IMR-90 (cell line): ENCODE data around the gene ADRA2A. TPM values are rescaled to one million over a fixed set of nuclear protein-coding genes. Genes with fewer than 3 reads are reported as not detected.

Source experiments
- ATAC-seq: fragments of 200-7000 bp; cut with Tn5 transposase; 2 replicates; pipeline ENCODE4 v1.9.1; 2020; ENCODE audit warnings: low read depth, mild to moderate bottlenecking, moderate library complexity
- BruUV-seq: library from RNA; stranded (reverse); fragments of 400-500 nt; replicated peaks from 2 replicates; lab custom pipeline; 2021; lab: Mats Ljungman, UMichigan
- CTCF ChIA-PET: fragments of 300-600 bp; formaldehyde crosslinking; extraction: SDS; loops from one replicate; lab custom pipeline; 2021; ENCODE audit warnings: antibody characterized with exemption; lab: Yijun Ruan, JAX
- POLR2A ChIA-PET: fragments of 300-600 bp; sonication (Branson Sonifier 250); formaldehyde crosslinking; loops from one replicate; lab custom pipeline; 2022; ENCODE audit warnings: antibody characterized with exemption; ENCODE audit not compliant: unreplicated experiment; lab: Charles Lee
- DNase-seq: peaks from one replicate; pipeline ENCODE4 v3.0.0; 2013
- H2AFZ ChIP-seq: replicated peaks from 2 replicates; pipeline ENCODE3; 2013; ENCODE audit warnings: low read length, mild to moderate bottlenecking; ENCODE audit not compliant: poor library complexity
- H2AK5ac ChIP-seq: 2 replicates; pipeline ENCODE4 v1.6.1; 2013; ENCODE audit warnings: low read depth, low read length, inconsistent platforms
- H2AK9ac ChIP-seq: replicated peaks from 2 replicates; pipeline ENCODE3; 2013; ENCODE audit warnings: mild to moderate bottlenecking, low read depth, low read length, moderate library complexity; ENCODE audit not compliant: poor library complexity
- H2BK120ac ChIP-seq: 2 replicates; pipeline ENCODE4 v1.6.1; 2013; ENCODE audit warnings: low read depth, low read length, inconsistent platforms
- H2BK15ac ChIP-seq: 3 replicates; pipeline ENCODE4 v1.6.1; 2013; ENCODE audit warnings: low read depth, low read length, inconsistent platforms
- H2BK20ac ChIP-seq: 2 replicates; pipeline ENCODE4 v1.6.1; 2013; ENCODE audit warnings: low read depth, mild to moderate bottlenecking, inconsistent platforms, low read length, moderate library complexity
- H2BK5ac ChIP-seq: 2 replicates; pipeline ENCODE4 v1.6.1; 2013; ENCODE audit warnings: mild to moderate bottlenecking, low read depth, low read length, inconsistent platforms; ENCODE audit not compliant: poor library complexity, severe bottlenecking
- H3K14ac ChIP-seq: replicated peaks from 2 replicates; pipeline ENCODE4 v1.6.1; 2013; ENCODE audit warnings: low read depth, low read length, inconsistent platforms
- H3K18ac ChIP-seq: 2 replicates; pipeline ENCODE4 v1.6.1; 2013; ENCODE audit warnings: low read depth, low read length, control low read depth
- H3K23ac ChIP-seq: 2 replicates; pipeline ENCODE4 v1.6.1; 2013; ENCODE audit warnings: low read depth, low read length, inconsistent platforms
- H3K27ac ChIP-seq: 2 replicates; pipeline ENCODE4 v1.5.1; 2013; ENCODE audit warnings: mild to moderate bottlenecking, control low read depth, low read length; ENCODE audit not compliant: insufficient read depth
- H3K27me3 ChIP-seq: 2 replicates; pipeline ENCODE4 v1.6.1; 2013; ENCODE audit warnings: low read length; ENCODE audit not compliant: control insufficient read depth, insufficient read depth
- H3K36me3 ChIP-seq: 2 replicates; pipeline ENCODE4 v1.6.1; 2013; ENCODE audit warnings: low read length, mixed read lengths; ENCODE audit not compliant: control insufficient read depth, insufficient read depth
- H3K4ac ChIP-seq: 2 replicates; pipeline ENCODE4 v1.6.1; 2013; ENCODE audit warnings: low read depth, low read length, inconsistent platforms
- H3K4me1 ChIP-seq: 2 replicates; pipeline ENCODE4 v1.6.1; 2013; ENCODE audit warnings: low read length, mixed read lengths; ENCODE audit not compliant: control insufficient read depth, insufficient read depth
- H3K4me2 ChIP-seq: 2 replicates; pipeline ENCODE4 v1.6.1; 2013; ENCODE audit warnings: low read depth, mild to moderate bottlenecking, control low read depth, low read length, moderate library complexity
- H3K4me3 ChIP-seq: 2 replicates; pipeline ENCODE4 v1.5.1; 2013; ENCODE audit warnings: low read depth, mild to moderate bottlenecking, control low read depth, low read length, moderate library complexity; ENCODE audit not compliant: insufficient read depth
- H3K56ac ChIP-seq: 2 replicates; pipeline ENCODE4 v1.6.1; 2013; ENCODE audit warnings: low read length, inconsistent platforms; ENCODE audit not compliant: insufficient read depth; ENCODE audit errors: extremely low read depth
- H3K79me1 ChIP-seq, 2 experiments: 2 replicates each; pipeline ENCODE4 v1.6.1; 2013; ENCODE audit warnings: low read length in 2 of 2, inconsistent platforms in 1 of 2, low read depth in 1 of 2
- H3K9ac ChIP-seq: 2 replicates; pipeline ENCODE4 v1.6.1; 2013; ENCODE audit warnings: low read depth, low read length, control low read depth
- H3K9me1 ChIP-seq: 2 replicates; pipeline ENCODE4 v1.6.1; 2013; ENCODE audit warnings: low read length, inconsistent platforms; ENCODE audit not compliant: insufficient read depth
- H3K9me3 ChIP-seq: 2 replicates; pipeline ENCODE4 v1.6.1; 2013; ENCODE audit warnings: low read length; ENCODE audit not compliant: control insufficient read depth, insufficient read depth
- H4K20me1 ChIP-seq: 2 replicates; pipeline ENCODE4 v1.6.1; 2013; ENCODE audit warnings: low read length, inconsistent platforms; ENCODE audit not compliant: insufficient read depth
- H4K5ac ChIP-seq: 2 replicates; pipeline ENCODE4 v1.6.1; 2013; ENCODE audit warnings: mild to moderate bottlenecking, low read depth, low read length, control low read depth
- H4K8ac ChIP-seq, 2 experiments: 2 replicates each; pipeline ENCODE4 v1.6.1; 2013; ENCODE audit warnings: low read depth in 2 of 2, low read length in 2 of 2, control low read depth in 1 of 2, inconsistent platforms in 1 of 2
- H4K91ac ChIP-seq: 2 replicates; pipeline ENCODE4 v1.6.1; 2013; ENCODE audit warnings: low read depth, low read length, inconsistent platforms; ENCODE audit not compliant: insufficient read depth
- BHLHE40 ChIP-seq: fragments of 150-350 bp; IDR thresholded peaks from 2 replicates; pipeline ENCODE4 v1.6.1; 2016; ENCODE audit warnings: mild to moderate bottlenecking, low read depth, low read length
- RCOR1 ChIP-seq: IDR thresholded peaks from 2 replicates; pipeline ENCODE4 v1.6.1; 2012; ENCODE audit warnings: mild to moderate bottlenecking, low read length, improper control_type of control experiment; ENCODE audit not compliant: insufficient replicate concordance
- WGBS, 2 experiments: methylation state at CpG; one replicate each; pipeline versions ENCODE4 v1.1.5 to v1.1.7; 2013; ENCODE audit warnings: missing lambda C conversion rate in 2 of 2; ENCODE audit not compliant: insufficient read length in 1 of 2; ENCODE audit errors: extremely low coverage in 2 of 2; 5-methylcytosine and 5-hydroxymethylcytosine counted together
- dilution Hi-C: fragments of 300-500 bp; cut with HindIII; formaldehyde crosslinking; loops from one replicate; pipeline ENCODE4 v1.14.3; 2018; ENCODE audit warnings: low sequenced_read_pairs; ENCODE audit not compliant: unreplicated experiment
- in situ Hi-C: fragments of 300-500 bp; cut with MboI; formaldehyde crosslinking; loops from 3 replicates; pipeline ENCODE4 v1.14.3; 2019; ENCODE audit warnings: low sequenced_read_pairs, inconsistent platforms, mixed read lengths
- intact Hi-C: fragments of 100-400 bp; cut with micrococcal nuclease; formaldehyde crosslinking; loops from 2 replicates; pipeline ENCODE4 v1.10.0; 2022
- polyA plus RNA-seq, 3 experiments: library from polyadenylated mRNA; depleted of rRNA; stranded (reverse); fragments of >200 nt; gene quantifications; 2 replicates each; pipeline ENCODE4 v1.2.3, GENCODE V29; 2012; ENCODE audit warnings: low replicate concordance in 1 of 3
- total RNA-seq: library from RNA; depleted of rRNA; stranded (reverse); fragments of >200 nt; gene quantifications from 2 replicates; pipeline ENCODE4 v1.2.3, GENCODE V29; 2012

ADRA2A gene
- total and polyA plus RNA-seq, 2 of the 4 experiments (the other 2 are of a cell fraction): not detected

- no peaks in the 10 kb centered on the region for H4K20me1 ChIP-seq
- no peak overlapping the region for H2AFZ ChIP-seq
- H3K56ac ChIP-seq: no peak overlapping the region
- H2AK9ac ChIP-seq: no peak overlapping the region
- H2BK15ac ChIP-seq: no peak overlapping the region
- ChIA-PET CTCF (no interaction called here), POLR2A (no interaction called here)
- intact Hi-C loops: no loop called here
- H2BK20ac ChIP-seq: no peak overlapping the region
- H3K27ac ChIP-seq: no peak overlapping the region
- TF ChIP-seq BHLHE40: no peak
- TF ChIP-seq RCOR1: no peak
- no peak overlapping the region for H4K91ac ChIP-seq
- in situ Hi-C loops: no loop called here
- no peak overlapping the region for H4K5ac ChIP-seq
- no peaks in the 10 kb centered on the region for H3K9me3 ChIP-seq
- no peaks in the 10 kb centered on the region for H3K4me1 ChIP-seq
- DNase-seq (no peak), ATAC-seq (no peak)
- no peaks in the 10 kb centered on the region for H3K36me3 ChIP-seq
- no peak overlapping the region for H2BK5ac ChIP-seq
- H3K79me1 ChIP-seq: no peaks in the 10 kb centered on the region
- no peak overlapping the region for H3K4me3 ChIP-seq
- no peak overlapping the region for H3K4ac ChIP-seq
- no peak overlapping the region for H4K8ac ChIP-seq
- no peak overlapping the region for H3K18ac ChIP-seq
- BruUV-seq: no TSS peak
- H3K27me3 ChIP-seq: peaks cover 2% of the 10 kb centered on the region; the same call in 1 of the 2 replicates
- H2BK120ac ChIP-seq: no peak overlapping the region
- WGBS, 2 experiments: 17% methylated on average over 1 of the region's 4 CpGs; no CpG with 5 or more reads in 1 of the 2 experiments
- dilution Hi-C loops: no loop called here
- H2AK5ac ChIP-seq: no peak overlapping the region
- H3K4me2 ChIP-seq: no peak overlapping the region
- no peaks in the 10 kb centered on the region for H3K9me1 ChIP-seq
- no peak overlapping the region for H3K9ac ChIP-seq
- H3K14ac ChIP-seq: no peak overlapping the region
- no peak overlapping the region for H3K23ac ChIP-seq
These were observed 25.0 kb downstream of the ADRA2A start for GRCh38 chr10:111101796-111102195.
